SH-SY5Y (cell line): ENCODE measurements around the gene CFL1.

Experiments
- GATA2 ChIP-seq: IDR thresholded peaks from 2 replicates; pipeline ENCODE4 v1.6.1; 2011; ENCODE audit warnings: mild to moderate bottlenecking, low read depth, low read length
- GATA3 ChIP-seq: IDR thresholded peaks from 2 replicates; pipeline ENCODE4 v1.6.1; 2011; ENCODE audit warnings: low read depth, mild to moderate bottlenecking, low read length, moderate library complexity

CFL1 gene

GRCh38 chr11:65849771-65850216 lies 8.2 kb downstream of the CFL1 start:
- TF ChIP-seq GATA2 (no peak), GATA3 (no peak)

- TF ChIP-seq GATA3 (no peak), GATA2 (no peak)
Observed at GRCh38 chr11:65849366-65849765, 8.6 kb downstream of the CFL1 start.

- TF ChIP-seq GATA2: no peak
- no peak for TF ChIP-seq GATA3
Observed at GRCh38 chr11:65847746-65848145, 10.2 kb downstream of the CFL1 start.

GRCh38 chr11:65844231-65844872 lies 13.6 kb downstream of the CFL1 start:
- no peak for TF ChIP-seq GATA3
- TF ChIP-seq GATA2: no peak

- TF ChIP-seq GATA2: no peak
- TF ChIP-seq GATA3: no peak
Observed at GRCh38 chr11:65843811-65844210, 14.2 kb downstream of the CFL1 start.

GRCh38 chr11:65842144-65842543 lies 15.8 kb downstream of the CFL1 start:
- no peak for TF ChIP-seq GATA2
- TF ChIP-seq GATA3: no peak

- TF ChIP-seq GATA2 (no peak), GATA3 (no peak)
Observed at GRCh38 chr11:65834202-65834601, 23.8 kb downstream of the CFL1 start.

- TF ChIP-seq GATA3 (no peak), GATA2 (no peak)
Observed at GRCh38 chr11:65833297-65834030, 24.5 kb downstream of the CFL1 start, which contains the start of gene SNX32. SNX32 (plus strand) TSS chr11:65833963; CDS start chr11:65834066, 103 bp downstream.

- TF ChIP-seq GATA3: no peak
Observed at GRCh38 chr11:65829459-65829858, 28.5 kb downstream of the CFL1 start.

GRCh38 chr11:65826984-65827735 lies 30.8 kb downstream of the CFL1 start:
- no peak for TF ChIP-seq GATA2
- TF ChIP-seq GATA3: no peak

- TF ChIP-seq GATA2: no peak
- no peak for TF ChIP-seq GATA3
Observed at GRCh38 chr11:65822776-65823528, 35.0 kb downstream of the CFL1 start.

- TF ChIP-seq GATA2 (no peak), GATA3 (no peak)
Observed at GRCh38 chr11:65821107-65821506, 36.9 kb downstream of the CFL1 start.

- no peak for TF ChIP-seq GATA3
- no peak for TF ChIP-seq GATA2
Observed at GRCh38 chr11:65817835-65818680, 39.9 kb downstream of the CFL1 start.
